K562 (cell line): Measurements from ENCODE around the gene CARD18.

Experiments used
- CBX2 ChIP-seq: fragments of 200-600 bp; sonication (generic); IDR thresholded peaks from one replicate; pipeline ENCODE4 v1.6.1; 2012; ENCODE audit warnings: mild to moderate bottlenecking, low read length, inconsistent platforms; ENCODE audit not compliant: insufficient read depth, poor library complexity, severe bottlenecking
- CTCF ChIP-seq, 3 experiments: IDR thresholded peaks in 2 of 3; conservative IDR thresholded peaks in 1 of 3; 2 replicates each; pipeline ENCODE4 v1.5.1; 2011 to 2012; ENCODE audit warnings: low read length in 3 of 3, mild to moderate bottlenecking in 3 of 3, control low read depth in 2 of 3, improper control_type of control experiment in 1 of 3, inconsistent platforms in 1 of 3, low read depth in 1 of 3, mixed read lengths in 1 of 3, moderate library complexity in 1 of 3; ENCODE audit not compliant: insufficient read depth in 2 of 3
- FOXP4 ChIP-seq: sonication (generic); formaldehyde crosslinking; IDR thresholded peaks from 2 replicates; pipeline ENCODE4 v1.8.0; 2022; ENCODE audit warnings: mild to moderate bottlenecking, missing genetic modification reagents, borderline replicate concordance
- KAT8 ChIP-seq: fragments of 450-650 bp; IDR thresholded peaks from 2 replicates; pipeline ENCODE4 v1.6.1; 2016; ENCODE audit warnings: low read depth, mild to moderate bottlenecking
- NFE2L1 ChIP-seq: fragments of 450-650 bp; IDR thresholded peaks from 2 replicates; pipeline ENCODE4 v1.6.1; 2016; ENCODE audit warnings: missing genetic modification characterization, low read depth, mild to moderate bottlenecking, missing compliant biosample characterization, moderate library complexity, borderline replicate concordance
- NRF1 ChIP-seq, 2 experiments: fragments of 450-650 bp; IDR thresholded peaks in 1 of 2; conservative IDR thresholded peaks in 1 of 2; 2 replicates each; pipeline ENCODE4 v1.6.1; 2014; ENCODE audit warnings: mild to moderate bottlenecking in 2 of 2
- PML ChIP-seq: IDR thresholded peaks from 2 replicates; pipeline ENCODE4 v1.6.1; 2012; ENCODE audit warnings: low read length, inconsistent platforms
- POLR2A ChIP-seq: fragments of 450-650 bp; conservative IDR thresholded peaks from 2 replicates; pipeline ENCODE4 v1.6.1; 2016
- POLR2AphosphoS2 ChIP-seq: IDR thresholded peaks from 2 replicates; pipeline ENCODE4 v1.6.1; 2012; ENCODE audit warnings: low read length, improper control_type of control experiment
- SP1 ChIP-seq: sonication (generic); formaldehyde crosslinking; IDR thresholded peaks from 2 replicates; pipeline ENCODE4 v1.8.1; 2022; ENCODE audit warnings: mild to moderate bottlenecking, missing genetic modification reagents
- ZNF785 ChIP-seq: fragments of 250-450 bp; sonication (Bioruptor Pico); IDR thresholded peaks from 2 replicates; pipeline ENCODE4 v1.4.0; 2020; ENCODE audit warnings: mild to moderate bottlenecking

GRCh38 chr11:105156231-105156630 is 16.7 kb upstream of the CARD18 start:
- no peak for TF ChIP-seq POLR2AphosphoS2
- no peak for TF ChIP-seq NRF1 (conservative IDR thresholded peaks at IDR 0.05 in 1 of 2, IDR thresholded peaks at IDR 0.05 in 1 of 2)
- TF ChIP-seq POLR2A = no peak
- TF ChIP-seq SP1 (CRISPR knock-in tag) = no peak
- TF ChIP-seq CBX2 = no peak
- no peak for TF ChIP-seq NFE2L1
- TF ChIP-seq CTCF (IDR thresholded peaks at IDR 0.05 in 2 of 3, conservative IDR thresholded peaks at IDR 0.05 in 1 of 3; ENCODE audit: insufficient read depth in 2 of 3, low read depth in 1 of 3, low read length in 3 of 3) = no peak
- no peak for TF ChIP-seq FOXP4 (CRISPR knock-in tag)
- TF ChIP-seq ZNF785 = no peak
- TF ChIP-seq KAT8 = no peak
- TF ChIP-seq PML = no peak
